RWPE2 (cell line): ENCODE measurements around the gene SNAPC3.

Experiments used
- ATAC-seq: fragments of 200-7000 bp; cut with Tn5 transposase; 3 replicates; pipeline ENCODE4 v1.9.1; 2021; ENCODE audit warnings: low read depth
- DNase-seq: peaks from one replicate; pipeline ENCODE4 v3.0.0-alpha.2; 2020; ENCODE audit warnings: low spot score
- H3K27ac ChIP-seq: fragments of 450-650 bp; 2 replicates; pipeline ENCODE4 v1.5.1; 2017; ENCODE audit warnings: mild to moderate bottlenecking; ENCODE audit not compliant: poor library complexity, severe bottlenecking
- H3K27me3 ChIP-seq: fragments of 250-450 bp; sonication (Bioruptor Pico); 2 replicates; pipeline ENCODE4 v1.5.1; 2021; ENCODE audit warnings: mild to moderate bottlenecking, moderate library complexity; ENCODE audit not compliant: insufficient read depth, poor library complexity, severe bottlenecking
- H3K36me3 ChIP-seq: fragments of 250-450 bp; sonication (Bioruptor Pico); 2 replicates; pipeline ENCODE4 v1.5.1; 2020; ENCODE audit warnings: low read depth, mild to moderate bottlenecking, moderate library complexity
- H3K4me1 ChIP-seq: fragments of 250-450 bp; sonication (Bioruptor Pico); 2 replicates; pipeline ENCODE4 v1.5.1; 2021; ENCODE audit warnings: mild to moderate bottlenecking, moderate library complexity; ENCODE audit not compliant: insufficient read depth, poor library complexity, severe bottlenecking
- H3K4me3 ChIP-seq: fragments of 250-450 bp; sonication (Bioruptor Pico); 2 replicates; pipeline ENCODE4 v1.5.1; 2021; ENCODE audit warnings: mild to moderate bottlenecking, moderate library complexity; ENCODE audit not compliant: severe bottlenecking
- H3K9me3 ChIP-seq: fragments of 250-450 bp; sonication (Bioruptor Pico); 2 replicates; pipeline ENCODE4 v1.5.1; 2021; ENCODE audit warnings: mild to moderate bottlenecking, moderate library complexity; ENCODE audit not compliant: severe bottlenecking
- CTCF ChIP-seq: fragments of 450-650 bp; IDR thresholded peaks from one replicate; pipeline ENCODE4 v1.5.1; 2017; ENCODE audit warnings: mild to moderate bottlenecking, moderate library complexity; ENCODE audit not compliant: poor library complexity, severe bottlenecking

SNAPC3 gene

GRCh38 chr9:15509931-15510788, 87.5 kb downstream of the SNAPC3 start:
- H3K4me1 ChIP-seq: peaks cover 20% of the 10 kb centered on the region
- H3K27ac ChIP-seq: peak overlapping the region; percentile 47
- H3K27me3 ChIP-seq: no peaks in the 10 kb centered on the region
- H3K4me3 ChIP-seq: peak overlapping the region; percentile 91
- H3K9me3 ChIP-seq: no peaks in the 10 kb centered on the region
- ATAC-seq (peak; percentile 51), DNase-seq (no peak)
- TF ChIP-seq CTCF: no peak
- H3K36me3 ChIP-seq: peaks cover 47% of the 10 kb centered on the region

GRCh38 chr9:15510789-15511575, 88.3 kb downstream of the SNAPC3 start, which contains the start of gene PSIP1:
PSIP1 (minus strand) TSS chr9:15510970; CDS start chr9:15510188, 782 bp downstream.
- H3K27ac ChIP-seq: peak within 1 kb of the TSS; percentile 47
- peaks cover 39% of the 10 kb centered on the region for H3K36me3 ChIP-seq
- no peak for TF ChIP-seq CTCF
- peak; percentile 81 for ATAC-seq
- peak within 1 kb of the TSS; percentile 91 for H3K4me3 ChIP-seq
- H3K4me1 ChIP-seq: peaks cover 20% of the 10 kb centered on the region
- H3K27me3 ChIP-seq: no peaks in the 10 kb centered on the region
- no peaks in the 10 kb centered on the region for H3K9me3 ChIP-seq
- no peak for DNase-seq
